NCI-H2196 treated with DMSO at 0.1 percent for 48 hours (cell line): Measurements from ENCODE around the gene DCD.
A peak's percentile ranks its signal among the peaks of the same experiment; 100 is the strongest.

Experiments used
- DNase-seq: peaks from one replicate; lab custom pipeline; 2025; ENCODE audit not compliant: unreplicated experiment; lab: John Stamatoyannopoulos, UW

DCD gene

DNA sequence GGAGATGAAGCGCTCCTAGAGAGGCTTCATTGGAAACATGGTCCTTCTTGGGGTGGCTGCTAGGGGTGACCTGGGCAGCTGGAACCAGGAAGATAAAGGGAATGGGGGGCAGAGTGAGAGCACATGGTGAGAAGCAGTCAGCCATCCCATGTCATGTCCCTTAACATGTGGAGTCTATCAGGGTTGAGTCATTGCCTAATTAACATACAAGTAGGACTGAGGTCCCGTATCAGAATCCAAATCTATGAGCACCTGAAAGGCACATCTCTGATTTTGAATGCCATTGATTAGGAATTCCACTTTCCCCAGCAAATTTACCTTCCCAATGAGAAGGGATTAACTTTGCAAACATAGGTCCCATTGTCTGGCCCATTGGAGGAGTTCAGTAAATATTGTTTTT lies 39.4 kb downstream of the DCD start:
- no peak for DNase-seq

GRCh38 chr12:54608156-54608555 lies 40.0 kb downstream of the DCD start:
- no peak for DNase-seq

- DNase-seq: no peak
These were observed 41.6 kb downstream of the DCD start for GRCh38 chr12:54606556-54606955.

DNA sequence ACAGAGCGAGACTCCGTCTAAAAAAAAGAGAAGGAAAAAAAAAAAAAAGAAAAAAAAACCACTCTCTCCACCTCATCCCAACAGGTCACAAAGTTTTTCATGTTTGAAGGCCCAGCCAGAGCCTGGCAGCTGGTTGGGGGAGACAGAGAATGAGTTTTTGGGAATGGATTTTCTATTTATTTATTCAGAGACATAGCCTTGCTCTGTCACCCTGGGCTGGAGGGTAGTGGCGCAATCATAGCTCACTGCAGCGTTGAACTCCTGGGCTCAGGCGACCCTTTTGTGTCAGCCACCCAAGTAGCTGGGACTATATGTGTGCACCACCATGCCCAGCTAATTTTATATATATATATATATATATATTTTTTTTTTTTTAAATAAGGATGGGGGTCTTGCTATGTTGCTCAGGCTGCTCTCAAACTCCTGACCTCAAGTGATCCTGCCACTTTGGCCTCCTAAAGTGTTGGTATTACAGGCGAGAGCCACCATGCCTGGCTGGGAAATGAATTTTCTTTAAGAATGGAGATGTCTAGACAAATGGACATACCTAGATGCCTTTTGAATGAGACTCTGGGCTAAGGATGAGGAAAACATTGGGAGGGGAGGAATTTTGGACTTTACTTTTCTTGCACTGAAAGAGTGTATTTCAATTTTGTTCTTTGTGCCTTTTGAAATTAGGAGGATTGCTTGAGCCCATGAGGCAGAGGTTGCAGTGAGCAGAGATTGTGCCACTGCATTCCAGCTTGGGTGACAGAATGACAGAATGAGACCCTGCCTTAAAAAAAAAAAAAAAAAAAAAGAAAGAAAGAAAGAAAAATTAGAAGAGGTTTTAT lies 42.8 kb downstream of the DCD start:
- no peak for DNase-seq

- no peak for DNase-seq
These were observed 43.7 kb downstream of the DCD start for GRCh38 chr12:54604436-54604835.

GRCh38 chr12:54603872-54604271 lies 44.3 kb downstream of the DCD start:
- no peak for DNase-seq

DNA sequence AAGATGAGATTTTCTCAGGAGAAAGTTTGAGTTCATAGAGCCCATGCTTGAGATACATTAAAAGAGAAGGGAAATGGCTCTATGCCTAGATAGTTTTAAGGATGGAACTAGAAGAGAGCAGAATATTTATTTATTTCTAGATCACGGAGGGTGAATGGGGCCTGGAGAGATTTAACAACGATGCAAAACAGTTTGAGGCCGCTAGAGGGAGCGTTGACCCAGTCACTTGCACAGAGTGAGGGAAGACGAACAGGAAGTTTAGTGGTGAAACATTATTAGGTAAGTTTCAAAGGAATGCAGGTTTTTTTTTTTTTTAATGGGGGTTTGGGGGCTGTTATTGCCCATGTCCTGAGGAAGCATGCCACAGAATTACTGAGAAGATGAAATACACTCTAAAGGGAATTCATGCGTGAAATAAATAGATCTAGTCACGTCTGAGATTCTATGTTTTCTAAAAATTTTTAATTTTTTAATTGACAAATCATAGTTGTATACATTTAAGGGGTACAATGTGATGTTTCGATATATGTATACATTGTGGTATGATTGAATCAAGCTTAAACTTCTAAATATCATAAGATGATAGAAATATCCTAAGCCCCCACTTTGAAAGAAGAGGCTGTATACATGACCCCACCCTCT lies 44.9 kb downstream of the DCD start:
- peak; percentile 43 for DNase-seq

GRCh38 chr12:54602661-54603060 lies 45.5 kb downstream of the DCD start:
- no peak for DNase-seq

GRCh38 chr12:54601841-54602240 lies 46.3 kb downstream of the DCD start:
- no peak for DNase-seq

DNA sequence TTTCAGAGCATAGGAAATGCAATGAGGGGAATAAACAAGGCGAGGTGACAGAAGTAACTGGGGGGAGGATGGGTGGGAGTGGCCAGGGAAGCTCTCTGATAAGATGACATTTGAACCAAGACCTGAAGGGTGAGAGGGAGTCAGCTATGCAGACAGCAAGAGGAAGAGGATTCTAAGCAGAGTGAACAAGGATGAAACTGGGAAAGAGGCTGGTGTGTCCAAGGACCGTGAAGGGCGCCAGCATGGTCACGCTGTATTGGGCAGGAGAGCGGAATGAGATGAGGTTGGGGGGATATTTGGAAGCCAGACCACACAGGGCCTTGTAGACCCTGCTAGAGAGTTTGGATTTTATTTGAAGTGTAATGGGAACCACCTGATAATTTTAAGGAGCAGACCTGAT lies 49.2 kb downstream of the DCD start:
- no peak for DNase-seq

GRCh38 chr12:54596526-54596946 lies 51.6 kb downstream of the DCD start:
- peak; percentile 47 for DNase-seq

DNA sequence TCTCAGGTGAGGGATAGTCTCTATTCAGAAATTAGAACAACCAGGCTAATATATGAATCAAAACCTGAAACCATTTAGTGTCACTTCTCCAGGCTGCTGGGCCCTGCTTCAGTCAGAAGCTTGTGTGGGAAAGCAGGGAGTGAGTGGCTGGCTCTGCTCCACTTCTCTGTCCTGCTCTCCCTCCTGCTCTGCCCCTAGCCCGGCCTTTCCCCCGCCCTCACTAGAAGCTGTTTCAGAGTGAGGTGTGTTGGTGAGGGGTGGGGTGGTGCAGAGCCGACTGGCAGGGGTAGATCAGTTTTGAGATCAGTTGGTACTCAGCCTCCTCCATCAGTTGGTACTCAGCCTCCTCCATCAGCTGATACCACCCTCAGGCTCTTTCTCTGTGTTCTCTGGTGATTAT lies 52.7 kb downstream of the DCD start:
- no peak for DNase-seq
